HepG2 (cell line): ENCODE results near the gene HSDL1.

Experiments used
- AKNA ChIP-seq: sonication (generic); formaldehyde crosslinking; IDR thresholded peaks from 2 replicates; pipeline ENCODE4 v1.4.0; 2020; ENCODE audit warnings: missing genetic modification reagents, borderline replicate concordance
- ARNTL ChIP-seq: sonication (generic); formaldehyde crosslinking; IDR thresholded peaks from 2 replicates; pipeline ENCODE4 v1.4.0; 2020; ENCODE audit warnings: mild to moderate bottlenecking, missing genetic modification reagents
- FOXA1 ChIP-seq, 2 experiments: fragments of 450-650 bp in 1 of 2; sonication (generic) in 1 of 2; formaldehyde crosslinking in 1 of 2; IDR thresholded peaks; 2 replicates each; pipeline versions ENCODE4 v1.4.0 to v1.6.1; 2016 to 2020; ENCODE audit warnings: missing genetic modification reagents in 1 of 2
- KDM4B ChIP-seq: sonication (generic); formaldehyde crosslinking; IDR thresholded peaks from 2 replicates; pipeline ENCODE4 v1.4.0; 2020; ENCODE audit warnings: missing genetic modification reagents
- NFYB ChIP-seq: sonication (generic); formaldehyde crosslinking; IDR thresholded peaks from 2 replicates; pipeline ENCODE4 v1.4.0; 2020; ENCODE audit warnings: missing genetic modification reagents
- SALL2 ChIP-seq: sonication (generic); formaldehyde crosslinking; IDR thresholded peaks from 2 replicates; pipeline ENCODE4 v1.8.1; 2023; ENCODE audit warnings: mild to moderate bottlenecking, missing genetic modification reagents, inconsistent platforms
- ZBTB7B ChIP-seq: sonication (generic); formaldehyde crosslinking; IDR thresholded peaks from 2 replicates; pipeline ENCODE4 v1.4.0; 2020; ENCODE audit warnings: missing genetic modification reagents
- ZFP37 ChIP-seq: sonication (generic); formaldehyde crosslinking; IDR thresholded peaks from 2 replicates; pipeline ENCODE4 v1.4.0; 2020; ENCODE audit warnings: missing genetic modification reagents, borderline replicate concordance
- ZNF432 ChIP-seq: sonication (generic); formaldehyde crosslinking; IDR thresholded peaks from 2 replicates; pipeline ENCODE4 v1.5.0; 2020; ENCODE audit warnings: missing genetic modification reagents, mild to moderate bottlenecking, borderline replicate concordance
- ZNF441 ChIP-seq: sonication (generic); formaldehyde crosslinking; IDR thresholded peaks from 2 replicates; pipeline ENCODE4 v1.7.0; 2021; ENCODE audit warnings: missing genetic modification reagents, borderline replicate concordance
- ZNF879 ChIP-seq: sonication (generic); formaldehyde crosslinking; IDR thresholded peaks from 2 replicates; pipeline ENCODE4 v1.8.1; 2023; ENCODE audit warnings: missing genetic modification reagents
- TF ChIP-seq, protein P1 (sequence below): sonication (generic); formaldehyde crosslinking; conservative IDR thresholded peaks from 2 replicates; pipeline ENCODE4 v1.8.0; 2022; ENCODE audit warnings: mild to moderate bottlenecking, moderate library complexity, missing genetic modification reagents

GRCh38 chr16:84156342-84156784 is 11.4 kb upstream of the HSDL1 start:
- TF ChIP-seq AKNA (CRISPR knock-in tag), result no peak
- TF ChIP-seq SALL2 (CRISPR knock-in tag), result no peak
- TF ChIP-seq, protein P1, sequence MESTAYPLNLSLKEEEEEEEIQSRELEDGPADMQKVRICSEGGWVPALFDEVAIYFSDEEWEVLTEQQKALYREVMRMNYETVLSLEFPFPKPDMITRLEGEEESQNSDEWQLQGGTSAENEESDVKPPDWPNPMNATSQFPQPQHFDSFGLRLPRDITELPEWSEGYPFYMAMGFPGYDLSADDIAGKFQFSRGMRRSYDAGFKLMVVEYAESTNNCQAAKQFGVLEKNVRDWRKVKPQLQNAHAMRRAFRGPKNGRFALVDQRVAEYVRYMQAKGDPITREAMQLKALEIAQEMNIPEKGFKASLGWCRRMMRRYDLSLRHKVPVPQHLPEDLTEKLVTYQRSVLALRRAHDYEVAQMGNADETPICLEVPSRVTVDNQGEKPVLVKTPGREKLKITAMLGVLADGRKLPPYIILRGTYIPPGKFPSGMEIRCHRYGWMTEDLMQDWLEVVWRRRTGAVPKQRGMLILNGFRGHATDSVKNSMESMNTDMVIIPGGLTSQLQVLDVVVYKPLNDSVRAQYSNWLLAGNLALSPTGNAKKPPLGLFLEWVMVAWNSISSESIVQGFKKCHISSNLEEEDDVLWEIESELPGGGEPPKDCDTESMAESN, result no peak
- TF ChIP-seq NFYB (CRISPR knock-in tag), result no peak
- TF ChIP-seq FOXA1 (IDR thresholded peaks at IDR 0.05), result no peak
- TF ChIP-seq FOXA1 (CRISPR knock-in tag; IDR thresholded peaks at IDR 0.05), result no peak
- TF ChIP-seq ZBTB7B, result no peak
- no peak for TF ChIP-seq KDM4B (CRISPR knock-in tag)
- TF ChIP-seq ZNF879 (CRISPR knock-in tag), result no peak
- no peak for TF ChIP-seq ARNTL
- no peak for TF ChIP-seq ZFP37
- TF ChIP-seq ZNF432 (CRISPR knock-in tag), result no peak
- no peak for TF ChIP-seq ZNF441 (CRISPR knock-in tag)
